ENCODE results near the gene TPRKB.
"Not testable (repeated sequence)": the region's sequence is repeated elsewhere in the genome, so short reads cannot be mapped to it uniquely, and the experiment has no call there.

The TPRKB gene

GRCh38 chr2:73739101-73739500 lies 2.0 kb upstream of the TPRKB start:
- DNase-seq (ENCODE audit: low read depth in 2 of 2): no peak

- no peak for DNase-seq (ENCODE audit: low read depth in 2 of 2)
These were observed 767 bp downstream of the TPRKB start for GRCh38 chr2:73736378-73736777.

- DNase-seq (ENCODE audit: low read depth in 2 of 2): no peak
These were observed 6.3 kb downstream of the TPRKB start for GRCh38 chr2:73730810-73731209.

GRCh38 chr2:73728711-73729110 lies 8.4 kb downstream of the TPRKB start:
- DNase-seq (ENCODE audit: low read depth in 2 of 2): no peak

GRCh38 chr2:73728043-73728442 lies 9.1 kb downstream of the TPRKB start:
- no peak for DNase-seq (ENCODE audit: low read depth in 2 of 2)

- DNase-seq (ENCODE audit: low read depth in 2 of 2): not testable (repeated sequence)
These were observed 10.5 kb downstream of the TPRKB start for GRCh38 chr2:73726657-73727056.

- no peak for DNase-seq (ENCODE audit: low read depth in 2 of 2)
These were observed 18.1 kb downstream of the TPRKB start for GRCh38 chr2:73718851-73719621.

- DNase-seq (ENCODE audit: low read depth in 2 of 2): no peak
These were observed 18.7 kb downstream of the TPRKB start for GRCh38 chr2:73718421-73718820.

GRCh38 chr2:73717695-73718094 lies 19.4 kb downstream of the TPRKB start:
- not testable (repeated sequence) for DNase-seq (ENCODE audit: low read depth in 2 of 2)

GRCh38 chr2:73717251-73717606 lies 19.9 kb downstream of the TPRKB start:
- DNase-seq (ENCODE audit: low read depth in 2 of 2): no peak

- DNase-seq (ENCODE audit: low read depth in 2 of 2): no peak
These were observed 20.4 kb downstream of the TPRKB start for GRCh38 chr2:73716543-73717250.

GRCh38 chr2:73714091-73714490 lies 23.1 kb downstream of the TPRKB start:
- DNase-seq (ENCODE audit: low read depth in 2 of 2): no peak

GRCh38 chr2:73708527-73708926 lies 28.6 kb downstream of the TPRKB start:
- DNase-seq (ENCODE audit: low read depth in 2 of 2): no peak

- no peak for DNase-seq (ENCODE audit: low read depth in 2 of 2)
These were observed 29.5 kb downstream of the TPRKB start for GRCh38 chr2:73707636-73708035.

GRCh38 chr2:73707058-73707457 lies 30.1 kb downstream of the TPRKB start:
- no peak for DNase-seq (ENCODE audit: low read depth in 2 of 2)

GRCh38 chr2:73705091-73705490 lies 32.1 kb downstream of the TPRKB start:
- DNase-seq (ENCODE audit: low read depth in 2 of 2): no peak

- no peak for DNase-seq (ENCODE audit: low read depth in 2 of 2)
These were observed 32.9 kb downstream of the TPRKB start for GRCh38 chr2:73704285-73704684.

GRCh38 chr2:73703675-73704074 lies 33.5 kb downstream of the TPRKB start:
- DNase-seq (ENCODE audit: low read depth in 2 of 2): no peak

GRCh38 chr2:73702852-73703493 lies 34.2 kb downstream of the TPRKB start:
- DNase-seq (ENCODE audit: low read depth in 2 of 2): not testable (repeated sequence)

- no peak for DNase-seq (ENCODE audit: low read depth in 2 of 2)
These were observed 35.0 kb downstream of the TPRKB start for GRCh38 chr2:73701968-73702665.

- DNase-seq (ENCODE audit: low read depth in 2 of 2): not testable (repeated sequence)
These were observed 35.7 kb downstream of the TPRKB start for GRCh38 chr2:73701448-73701765.

GRCh38 chr2:73700661-73701447 lies 36.3 kb downstream of the TPRKB start:
- no peak for DNase-seq (ENCODE audit: low read depth in 2 of 2)
